HG03139 (cell line): Measurements from ENCODE around the gene PLK1.

Experiments used
- ATAC-seq: cut with Tn5 transposase; IDR thresholded peaks from one replicate; pipeline ENCODE4 v1.9.1; 2021; ENCODE audit not compliant: unreplicated experiment

Gene PLK1

DNA sequence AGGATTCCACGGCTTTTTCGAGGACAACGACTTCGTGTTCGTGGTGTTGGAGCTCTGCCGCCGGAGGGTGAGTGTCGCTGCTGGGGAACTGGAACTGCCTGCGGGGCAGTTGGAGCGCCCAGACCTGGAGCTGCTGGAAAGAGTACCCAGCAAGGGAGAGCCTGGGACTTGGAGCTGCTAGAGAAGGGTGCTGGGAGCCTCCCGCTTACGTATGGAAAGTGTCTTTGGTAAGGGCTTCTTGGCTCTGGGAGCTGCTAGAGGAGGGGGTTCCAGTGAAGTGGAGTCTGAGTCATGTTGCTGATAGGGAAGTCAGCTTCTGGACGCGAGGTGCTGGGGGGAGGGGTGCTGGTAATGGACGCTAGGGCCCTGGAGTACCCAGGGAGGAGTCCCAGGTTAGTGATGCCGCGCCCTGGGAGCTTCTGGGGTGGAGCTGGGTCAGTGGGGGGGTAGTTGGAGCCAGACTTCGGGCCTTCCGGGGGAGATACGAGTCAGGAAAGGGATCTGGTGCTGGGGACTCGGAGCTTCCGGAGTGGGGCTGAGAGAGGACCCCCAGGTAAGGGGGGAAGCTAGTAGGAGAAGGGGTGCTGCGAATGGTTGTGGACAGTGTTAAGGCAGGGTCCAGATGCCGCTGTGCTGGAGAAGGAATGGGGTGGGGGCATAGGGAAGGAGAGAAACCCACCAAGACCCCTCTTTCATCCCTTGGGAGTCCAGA is 741 bp downstream of the PLK1 start:
- no peak for ATAC-seq

DNA sequence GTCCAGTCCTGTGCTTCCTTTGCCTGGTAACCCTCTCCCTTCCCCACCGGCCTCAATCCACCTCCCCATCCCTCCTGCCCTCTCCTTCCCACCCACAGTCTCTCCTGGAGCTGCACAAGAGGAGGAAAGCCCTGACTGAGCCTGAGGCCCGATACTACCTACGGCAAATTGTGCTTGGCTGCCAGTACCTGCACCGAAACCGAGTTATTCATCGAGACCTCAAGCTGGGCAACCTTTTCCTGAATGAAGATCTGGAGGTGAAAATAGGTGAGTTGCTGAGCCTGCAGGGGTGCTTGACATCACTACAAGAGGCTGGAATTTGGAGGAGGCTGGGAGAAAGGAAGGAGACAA is 1.3 kb downstream of the PLK1 start:
- ATAC-seq, result no peak

DNA sequence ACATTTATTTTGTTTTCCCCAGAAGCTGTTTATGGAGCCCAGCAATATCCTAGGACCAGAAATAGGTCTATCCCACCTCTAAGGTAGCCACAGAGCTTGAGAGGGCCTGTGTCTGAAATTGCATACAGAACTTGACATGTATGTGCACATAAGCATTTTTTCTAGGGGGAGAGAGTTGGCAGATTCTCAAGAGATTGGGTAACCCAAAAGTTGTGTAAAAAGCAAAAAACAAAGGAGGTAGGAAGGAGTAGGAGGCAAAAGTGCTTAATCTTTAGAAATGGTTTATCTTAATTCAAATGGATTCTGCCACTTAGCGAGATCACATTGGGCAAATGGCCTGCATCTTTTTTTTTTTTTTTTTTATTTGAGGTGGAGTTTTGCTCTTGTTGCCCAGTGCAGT is 3.5 kb downstream of the PLK1 start:
- ATAC-seq, result no peak

DNA sequence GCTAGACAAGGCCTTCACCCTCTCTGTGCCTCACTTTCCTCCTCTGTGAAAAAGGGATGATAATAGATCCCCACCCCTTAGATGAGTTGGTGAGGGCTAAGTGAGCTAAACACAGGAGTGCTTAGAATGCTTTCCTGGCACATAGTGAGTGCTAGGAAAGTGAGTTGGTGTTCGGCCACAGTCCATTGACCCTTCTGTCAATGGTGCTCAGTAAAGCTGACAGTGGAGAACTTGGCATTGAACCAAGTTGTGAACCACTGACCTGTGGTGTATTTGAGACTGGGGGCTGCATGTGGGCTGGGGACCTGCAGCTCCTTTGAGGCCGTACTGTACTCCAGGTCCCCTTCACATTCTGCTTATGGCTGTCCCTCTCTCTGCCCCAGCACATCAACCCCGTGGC is 4.8 kb downstream of the PLK1 start:
- no peak for ATAC-seq

DNA sequence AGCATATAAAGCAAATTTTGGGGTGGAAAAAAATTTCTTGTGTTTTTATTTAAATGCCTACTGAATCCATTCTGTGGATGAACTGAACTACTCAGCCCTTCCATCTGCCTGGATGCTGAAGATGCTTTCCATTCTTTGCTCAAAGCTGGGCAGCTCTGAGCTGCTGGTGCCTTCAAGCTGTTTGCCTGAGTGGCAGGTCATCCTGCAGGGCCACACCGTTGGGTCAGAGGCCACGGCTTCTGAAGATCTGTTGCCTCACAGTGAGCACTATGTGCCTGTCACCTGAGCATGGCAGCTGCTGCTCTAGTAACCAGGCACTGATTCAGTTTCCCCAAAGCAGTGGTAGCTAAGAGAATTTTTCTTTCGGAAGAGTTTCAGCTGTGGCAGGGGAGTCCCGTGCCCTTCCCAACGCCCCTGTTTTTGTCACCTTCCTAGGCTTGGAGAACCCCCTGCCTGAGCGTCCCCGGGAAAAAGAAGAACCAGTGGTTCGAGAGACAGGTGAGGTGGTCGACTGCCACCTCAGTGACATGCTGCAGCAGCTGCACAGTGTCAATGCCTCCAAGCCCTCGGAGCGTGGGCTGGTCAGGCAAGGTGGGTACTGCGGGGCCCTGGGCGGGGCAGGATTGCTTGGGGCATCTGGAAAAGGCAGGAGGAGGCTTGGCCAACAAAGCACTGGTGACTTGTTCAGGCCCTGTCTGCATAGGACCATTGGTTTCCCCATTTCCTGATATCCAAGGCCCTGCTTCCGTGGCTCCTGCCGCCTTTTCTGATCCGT is 8.5 kb downstream of the PLK1 start:
- no peak for ATAC-seq

DNA sequence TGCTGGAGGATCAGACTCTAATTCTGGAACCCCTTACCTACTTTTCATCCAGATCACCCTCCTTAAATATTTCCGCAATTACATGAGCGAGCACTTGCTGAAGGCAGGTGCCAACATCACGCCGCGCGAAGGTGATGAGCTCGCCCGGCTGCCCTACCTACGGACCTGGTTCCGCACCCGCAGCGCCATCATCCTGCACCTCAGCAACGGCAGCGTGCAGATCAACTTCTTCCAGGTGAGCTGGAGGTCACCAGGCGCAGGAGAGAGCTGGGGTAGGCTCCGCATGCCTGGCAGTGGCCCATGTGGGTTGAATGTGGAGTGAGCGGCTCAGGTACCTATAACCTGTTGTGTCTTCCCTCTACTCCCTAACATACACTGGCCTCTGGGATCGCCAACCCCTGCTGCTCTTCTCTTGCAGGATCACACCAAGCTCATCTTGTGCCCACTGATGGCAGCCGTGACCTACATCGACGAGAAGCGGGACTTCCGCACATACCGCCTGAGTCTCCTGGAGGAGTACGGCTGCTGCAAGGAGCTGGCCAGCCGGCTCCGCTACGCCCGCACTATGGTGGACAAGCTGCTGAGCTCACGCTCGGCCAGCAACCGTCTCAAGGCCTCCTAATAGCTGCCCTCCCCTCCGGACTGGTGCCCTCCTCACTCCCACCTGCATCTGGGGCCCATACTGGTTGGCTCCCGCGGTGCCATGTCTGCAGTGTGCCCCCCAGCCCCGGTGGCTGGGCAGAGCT is 10.9 kb downstream of the PLK1 start:
- ATAC-seq, result no peak

DNA sequence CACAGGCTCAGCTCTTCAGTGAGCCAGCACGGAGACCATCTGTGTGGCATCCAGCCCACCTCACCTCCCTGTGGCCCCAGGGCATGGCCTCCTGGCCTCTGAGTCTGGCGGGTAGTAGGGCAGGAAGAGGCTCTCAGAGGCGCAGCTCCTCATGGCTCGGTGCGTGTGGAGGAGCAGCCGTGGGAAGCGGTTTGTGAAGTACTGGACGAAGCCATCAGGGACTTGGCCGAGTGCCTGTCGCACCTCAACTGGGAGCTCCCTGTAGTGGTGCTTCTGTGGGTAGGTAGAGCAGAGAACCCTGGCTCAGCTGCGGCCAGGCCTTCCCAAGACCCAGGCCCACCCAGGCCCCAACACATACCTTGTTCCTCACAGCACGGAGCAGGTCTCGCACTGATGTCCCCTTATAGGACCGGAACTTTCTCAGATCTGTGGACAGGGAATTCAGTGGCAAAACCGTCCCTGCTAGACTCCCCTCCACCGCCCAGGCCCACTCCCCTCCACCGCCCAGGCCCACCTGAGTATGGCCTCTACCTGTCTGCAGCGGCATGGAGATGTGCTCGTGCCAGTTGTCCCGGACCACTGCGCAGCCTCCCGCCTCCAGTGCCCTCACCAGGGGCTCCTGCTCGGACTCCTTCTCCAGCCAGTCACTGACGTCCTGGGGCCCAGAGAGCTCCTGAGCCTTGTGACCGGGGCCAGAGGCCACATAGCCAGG is 12.2 kb downstream of the PLK1 start:
- no peak for ATAC-seq

DNA sequence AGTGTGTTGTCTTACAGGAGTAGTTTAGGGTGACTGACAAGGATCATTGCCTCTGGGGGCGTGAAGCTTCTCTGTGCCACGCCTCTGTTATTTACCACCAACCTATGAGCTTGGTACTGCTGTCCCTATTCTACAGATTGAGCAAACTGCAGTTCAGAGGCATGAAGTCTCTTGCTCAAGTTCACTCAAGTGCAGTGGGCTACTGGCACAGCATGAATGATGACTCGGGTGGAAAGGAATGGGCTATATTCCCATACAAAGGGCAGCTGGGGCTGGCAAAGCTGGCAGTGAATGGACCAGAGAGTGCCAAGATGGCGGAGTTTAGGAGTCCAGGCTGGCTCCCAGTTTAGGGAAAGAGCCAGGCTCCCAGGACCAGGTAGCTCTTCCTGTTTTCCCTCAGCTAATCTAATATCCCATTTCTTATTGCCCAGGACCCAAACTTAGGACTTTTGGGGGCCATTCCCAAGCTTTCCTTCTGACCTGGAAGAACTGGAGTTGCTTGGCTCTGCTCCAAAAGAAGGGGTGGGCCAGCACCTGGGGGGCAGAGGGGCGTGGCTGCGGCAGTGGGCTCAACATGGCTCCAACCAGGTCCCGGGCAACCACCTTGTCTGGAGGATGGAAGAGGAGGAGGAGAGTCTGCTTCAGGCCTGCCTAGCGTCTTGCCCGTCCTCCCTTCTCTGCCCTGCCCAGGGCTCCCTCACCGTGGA is 12.9 kb downstream of the PLK1 start:
- ATAC-seq, result no peak

DNA sequence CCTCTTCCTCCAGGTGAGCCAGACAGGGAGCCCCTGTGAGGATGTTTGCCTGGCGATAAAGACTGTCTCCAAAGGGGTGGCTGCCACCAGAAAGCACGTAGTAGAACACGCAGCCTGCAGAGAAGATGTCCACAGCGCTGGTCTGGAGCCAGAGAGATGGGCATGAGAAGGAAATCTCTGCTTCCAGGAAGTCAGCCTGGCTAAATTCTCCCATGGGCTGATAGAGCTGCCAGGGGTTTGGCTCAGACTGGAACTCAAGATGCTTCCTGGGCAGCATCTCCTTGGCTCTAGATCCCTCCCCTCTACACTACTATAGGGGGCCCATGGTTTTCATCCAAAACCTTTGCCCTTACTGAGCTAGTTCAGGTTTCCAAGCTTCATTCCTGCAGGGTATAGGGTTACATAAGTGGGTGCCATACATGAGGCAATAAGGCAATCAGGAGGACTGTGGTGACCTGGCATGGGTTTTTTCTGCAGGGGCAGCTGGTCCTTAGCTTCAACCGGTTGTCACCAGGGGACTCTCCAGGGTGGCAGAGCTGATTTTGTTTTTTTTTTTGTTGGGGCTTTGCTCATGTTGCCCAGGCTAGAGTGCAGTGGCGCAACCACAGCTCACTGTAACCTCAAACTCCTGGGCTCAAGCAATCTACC is 13.6 kb downstream of the PLK1 start:
- no peak for ATAC-seq

DNA sequence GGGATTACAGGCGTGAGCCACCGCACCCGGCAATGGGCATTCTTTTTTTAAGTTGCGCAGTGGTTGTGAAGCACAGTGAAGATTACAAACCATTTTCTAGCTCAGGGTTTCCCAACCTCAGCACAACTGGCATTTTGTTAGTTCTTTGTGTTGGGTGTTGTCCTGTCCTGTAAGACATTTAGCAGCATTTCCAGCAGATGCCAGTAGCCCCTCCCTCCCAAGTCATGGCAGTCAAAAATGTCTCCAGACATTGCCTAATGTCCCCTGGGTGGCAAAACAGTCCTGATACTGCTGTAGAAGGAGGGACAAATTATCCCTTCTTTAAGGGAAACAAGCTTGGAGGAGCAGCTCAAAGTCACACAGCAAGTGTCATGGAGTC is 15.6 kb downstream of the PLK1 start:
- no peak for ATAC-seq

DNA sequence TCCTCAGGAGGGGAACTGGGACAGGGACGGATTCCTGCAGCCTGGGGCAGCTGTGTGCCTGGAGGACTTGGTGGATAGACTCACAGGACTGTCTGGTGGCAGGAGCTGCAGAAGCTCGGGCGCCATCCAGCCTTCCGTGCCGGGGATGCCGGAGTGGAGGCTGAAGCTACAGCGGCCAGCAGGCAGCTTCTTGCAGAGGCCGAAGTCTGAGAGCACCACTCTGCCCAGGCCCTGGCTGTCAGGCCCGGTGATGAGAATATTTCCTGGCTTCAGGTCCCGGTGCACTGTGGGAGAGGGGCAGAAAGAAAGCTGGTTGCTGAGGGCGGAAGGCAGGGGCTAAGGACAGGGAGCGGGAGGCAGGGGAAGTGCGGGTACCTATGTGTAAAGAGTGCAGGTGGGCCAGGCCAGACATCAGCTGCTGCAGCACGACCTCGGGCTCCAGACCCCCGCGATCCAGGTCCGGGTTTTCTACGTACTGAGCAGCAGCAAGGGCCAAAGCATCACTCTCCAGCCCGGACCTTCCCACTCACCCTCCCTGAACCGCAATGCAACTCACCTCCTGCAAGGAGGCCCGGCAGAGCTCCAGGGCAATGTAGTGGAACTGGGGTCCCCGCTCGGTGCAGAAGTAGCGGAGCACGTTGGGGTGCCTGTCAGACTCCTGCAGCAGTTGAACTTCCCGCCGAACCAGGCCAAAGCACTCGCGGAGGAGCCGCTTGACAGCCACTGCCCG is 16.1 kb downstream of the PLK1 start:
- no peak for ATAC-seq

DNA sequence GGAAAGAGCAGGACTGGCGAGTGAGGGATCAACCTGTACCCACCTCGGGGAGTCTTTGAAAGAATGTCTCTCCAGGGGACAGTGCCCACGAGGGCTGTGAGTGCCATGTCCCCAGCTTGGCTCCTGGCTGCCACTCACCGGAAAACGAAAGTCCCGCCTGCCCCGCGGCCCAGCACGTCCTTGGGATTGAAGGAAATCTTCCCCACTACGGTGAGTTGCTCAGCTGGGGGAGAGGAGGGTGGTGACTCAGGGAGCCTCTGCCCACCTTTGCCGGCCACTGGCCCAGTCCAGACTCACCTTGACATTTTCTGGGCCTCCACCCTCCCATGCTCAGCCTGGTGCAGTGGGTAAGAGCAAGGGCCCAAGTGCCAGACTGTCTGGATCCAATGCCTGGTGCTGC is 17.1 kb downstream of the PLK1 start:
- ATAC-seq, result no peak

DNA sequence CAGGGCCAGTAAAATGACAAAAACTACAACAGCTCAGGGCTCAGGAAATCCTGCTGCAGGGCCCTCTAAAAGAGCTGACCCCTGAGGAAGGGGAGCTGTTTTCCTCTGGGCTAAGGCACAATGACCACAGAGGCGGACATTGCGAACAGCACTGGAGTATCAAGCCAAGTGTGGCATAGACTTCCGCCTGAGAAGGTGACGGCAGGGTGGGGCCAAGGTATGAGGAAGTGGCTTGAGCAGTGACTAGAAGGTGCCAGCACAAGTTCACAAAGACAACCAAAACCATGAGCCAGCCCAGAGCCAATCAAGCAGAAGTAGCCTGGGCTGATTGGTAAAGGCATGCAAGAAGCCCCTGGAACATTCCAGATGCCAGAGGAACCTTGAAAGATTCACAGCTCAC is 20.4 kb downstream of the PLK1 start:
- ATAC-seq, result no peak

DNA sequence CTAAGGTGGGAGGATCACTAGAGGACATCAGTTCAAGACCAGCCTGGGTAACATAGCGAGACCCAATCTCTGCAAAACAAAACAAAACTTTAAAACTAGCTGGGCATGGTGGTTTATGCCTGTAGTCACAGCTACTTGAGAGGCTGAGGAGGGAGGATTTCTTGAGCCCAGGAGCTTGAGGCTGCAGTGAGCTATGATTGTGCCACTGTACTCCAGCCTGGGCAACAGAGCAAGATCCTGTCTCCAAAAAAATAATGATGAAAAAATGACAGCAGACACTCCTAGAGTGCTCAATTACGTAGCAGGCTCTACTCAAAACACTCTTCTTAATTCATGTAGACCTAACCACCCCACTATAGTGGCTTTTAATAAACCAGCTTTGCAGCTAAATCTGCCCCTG is 21.4 kb downstream of the PLK1 start:
- ATAC-seq, result no peak

DNA sequence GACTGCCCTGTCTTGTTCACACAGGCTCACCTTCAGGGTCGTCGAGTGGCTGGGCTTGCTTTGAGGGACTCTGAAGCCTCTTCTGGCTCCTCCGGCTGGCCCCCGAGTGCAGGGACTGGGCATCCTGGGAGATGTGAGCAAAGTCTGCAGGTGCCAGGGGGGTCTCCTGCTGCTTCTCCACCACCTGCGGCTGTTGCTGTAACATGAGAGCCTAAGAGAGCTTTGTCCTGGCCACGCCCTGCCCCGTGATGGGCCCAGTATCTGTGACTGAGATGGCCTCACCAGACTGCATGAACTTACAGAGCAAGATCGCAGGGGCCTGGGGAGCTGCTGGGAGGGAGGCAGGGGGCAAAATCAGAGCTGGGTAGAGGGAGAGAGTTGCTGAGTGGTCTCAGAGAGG is 21.8 kb downstream of the PLK1 start:
- ATAC-seq, result no peak

DNA sequence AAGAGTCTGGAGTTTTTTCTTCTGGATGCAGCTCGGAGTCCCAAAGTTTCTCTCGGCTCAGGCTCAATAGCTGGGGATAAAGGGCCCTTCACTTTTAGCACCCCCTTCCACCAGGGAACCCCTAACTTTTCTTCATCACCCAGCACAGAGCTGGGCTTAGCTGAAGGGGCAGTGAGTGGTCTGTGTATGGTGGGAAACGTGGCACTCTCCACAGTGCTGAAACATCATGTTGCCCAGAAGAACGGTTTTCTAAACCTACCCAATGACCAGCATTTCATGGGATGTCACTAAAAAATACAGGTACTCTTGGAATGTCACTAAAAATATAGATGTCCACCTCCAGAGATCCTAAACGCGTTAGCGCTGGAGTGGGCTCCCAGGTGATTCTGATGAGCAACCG is 22.4 kb downstream of the PLK1 start:
- ATAC-seq, result no peak

DNA sequence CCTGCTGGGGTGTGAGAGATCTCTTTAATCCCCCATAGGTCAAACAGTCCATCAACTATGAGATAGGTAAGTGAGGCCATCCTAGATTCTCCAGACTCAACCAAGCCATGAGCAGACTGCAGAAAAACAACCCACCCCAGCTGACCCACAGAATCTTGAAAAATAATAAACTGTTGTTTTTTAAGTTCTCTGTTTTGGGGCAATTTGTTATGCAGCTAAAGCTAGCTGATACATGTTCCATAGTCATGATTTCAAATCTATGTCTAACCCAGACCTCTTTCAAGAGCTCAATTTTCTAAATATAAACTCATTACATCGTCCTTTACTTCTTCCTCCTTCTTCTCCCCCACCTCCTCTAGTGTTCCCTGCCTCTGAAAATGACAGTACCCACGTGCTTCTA is 24.3 kb downstream of the PLK1 start:
- ATAC-seq, result no peak

DNA sequence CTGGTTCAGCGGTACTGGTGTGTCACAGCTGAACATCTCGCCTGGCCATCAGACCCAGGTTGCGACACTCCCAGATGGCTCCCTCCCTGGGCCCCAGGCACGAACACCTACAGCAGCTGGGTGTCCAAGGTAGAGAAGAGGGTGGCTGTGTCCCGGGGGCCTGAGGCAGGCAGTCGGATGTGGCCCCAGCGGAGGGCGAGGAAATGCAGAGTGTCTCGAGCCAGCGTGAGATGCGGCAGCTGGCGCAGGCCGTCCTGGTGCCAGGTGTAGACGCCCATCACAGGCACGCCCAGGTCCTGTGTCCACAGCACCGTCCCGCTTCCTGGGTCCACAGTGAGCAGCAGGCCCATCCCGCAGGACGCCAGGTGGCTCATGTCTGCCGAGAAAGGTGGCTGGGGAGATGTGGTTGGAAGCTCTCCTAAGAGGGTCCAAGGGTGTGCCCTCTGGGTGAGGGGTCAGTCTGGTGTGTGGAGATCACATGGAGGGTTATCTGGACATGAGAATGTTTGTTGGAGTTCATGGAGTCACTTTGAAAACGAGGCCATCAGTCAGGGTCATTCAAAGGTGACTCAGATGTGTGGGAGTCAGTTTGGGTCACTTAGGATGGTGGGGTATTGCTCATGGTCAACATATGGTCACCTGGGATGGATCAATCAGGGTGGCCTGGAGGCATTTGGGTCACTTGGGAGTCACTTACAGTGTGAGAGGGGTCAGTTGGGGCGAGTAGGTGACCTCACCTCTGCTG is 26.3 kb downstream of the PLK1 start:
- ATAC-seq, result no peak

DNA sequence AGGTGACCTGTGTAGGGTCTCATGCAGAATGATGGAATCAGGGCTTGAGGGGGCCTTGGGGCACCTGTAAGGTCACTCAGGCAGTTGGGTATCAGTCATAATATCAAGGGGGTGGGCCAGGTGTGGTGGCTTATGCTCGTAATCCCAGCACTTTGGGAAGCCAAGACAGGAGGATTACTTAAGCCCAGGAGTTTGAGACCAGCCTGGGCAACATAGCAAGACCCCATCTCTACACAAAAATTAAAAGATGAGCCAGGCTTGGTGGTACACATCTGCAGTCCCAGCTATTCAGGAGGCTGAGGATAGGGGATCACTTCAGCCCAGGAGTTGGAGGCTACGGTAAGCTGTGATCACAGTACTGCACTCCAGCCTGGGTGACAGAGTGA is 26.8 kb downstream of the PLK1 start:
- no peak for ATAC-seq
